ENCODE measurements around the gene BOLA1.
"Not testable (repeated sequence)": the region's sequence is repeated elsewhere in the genome, so short reads cannot be mapped to it uniquely, and the experiment has no call there.

The BOLA1 gene

DNA sequence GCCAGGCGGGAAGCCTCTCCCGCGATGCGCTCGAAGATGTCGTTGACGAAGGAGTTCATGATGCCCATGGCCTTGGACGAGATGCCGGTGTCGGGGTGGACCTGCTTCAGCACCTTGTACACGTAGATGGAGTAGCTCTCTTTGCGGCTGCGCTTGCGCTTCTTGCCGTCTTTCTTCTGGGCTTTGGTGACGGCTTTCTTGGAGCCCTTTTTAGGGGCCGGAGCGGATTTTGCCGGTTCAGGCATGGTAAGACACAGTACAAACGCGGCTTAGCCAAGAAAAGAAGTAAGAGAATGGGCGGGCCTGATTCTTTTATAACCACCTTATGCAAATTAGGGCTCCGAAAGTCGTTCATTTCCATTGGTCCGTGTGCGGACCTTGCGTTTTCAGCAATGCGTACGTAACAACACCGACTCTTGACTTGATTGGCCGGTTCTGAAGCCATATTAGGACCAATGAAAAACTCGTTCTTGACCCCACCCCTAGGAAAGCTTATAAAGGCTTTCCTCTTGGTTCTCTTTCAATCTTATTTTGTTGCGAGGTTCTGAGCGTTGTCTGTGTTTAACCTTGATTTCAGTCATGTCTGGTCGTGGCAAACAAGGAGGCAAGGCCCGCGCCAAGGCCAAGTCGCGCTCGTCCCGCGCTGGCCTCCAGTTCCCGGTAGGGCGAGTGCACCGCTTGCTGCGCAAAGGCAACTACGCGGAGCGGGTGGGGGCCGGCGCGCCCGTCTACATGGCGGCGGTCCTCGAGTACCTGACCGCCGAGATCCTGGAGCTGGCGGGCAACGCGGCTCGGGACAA is 12.8 kb upstream of the BOLA1 start (continued):
- 0 out of 2 replicates have a peak, but pooled peaks have one; percentile 13 for TF ChIP-seq ZNF777 (tag by site-specific recombination; IDR thresholded peaks at IDR 0.05; ENCODE audit: borderline replicate concordance)
- peak; percentile 78 for TF ChIP-seq ZBTB48 (tag by site-specific recombination; IDR thresholded peaks at IDR 0.05)
- TF ChIP-seq, protein P1, sequence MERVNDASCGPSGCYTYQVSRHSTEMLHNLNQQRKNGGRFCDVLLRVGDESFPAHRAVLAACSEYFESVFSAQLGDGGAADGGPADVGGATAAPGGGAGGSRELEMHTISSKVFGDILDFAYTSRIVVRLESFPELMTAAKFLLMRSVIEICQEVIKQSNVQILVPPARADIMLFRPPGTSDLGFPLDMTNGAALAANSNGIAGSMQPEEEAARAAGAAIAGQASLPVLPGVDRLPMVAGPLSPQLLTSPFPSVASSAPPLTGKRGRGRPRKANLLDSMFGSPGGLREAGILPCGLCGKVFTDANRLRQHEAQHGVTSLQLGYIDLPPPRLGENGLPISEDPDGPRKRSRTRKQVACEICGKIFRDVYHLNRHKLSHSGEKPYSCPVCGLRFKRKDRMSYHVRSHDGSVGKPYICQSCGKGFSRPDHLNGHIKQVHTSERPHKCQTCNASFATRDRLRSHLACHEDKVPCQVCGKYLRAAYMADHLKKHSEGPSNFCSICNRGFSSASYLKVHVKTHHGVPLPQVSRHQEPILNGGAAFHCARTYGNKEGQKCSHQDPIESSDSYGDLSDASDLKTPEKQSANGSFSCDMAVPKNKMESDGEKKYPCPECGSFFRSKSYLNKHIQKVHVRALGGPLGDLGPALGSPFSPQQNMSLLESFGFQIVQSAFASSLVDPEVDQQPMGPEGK (tag by site-specific recombination; IDR thresholded peaks at IDR 0.05), result peak; percentile 32; the same call in 1 of the 2 replicates
- TF ChIP-seq ZNF843 (tag by site-specific recombination; IDR thresholded peaks at IDR 0.05), result peak; percentile 29; the same call in 1 of the 2 replicates
- TF ChIP-seq ZNF140 (tag by site-specific recombination; IDR thresholded peaks at IDR 0.05), result no peak
- TF ChIP-seq, protein P2, sequence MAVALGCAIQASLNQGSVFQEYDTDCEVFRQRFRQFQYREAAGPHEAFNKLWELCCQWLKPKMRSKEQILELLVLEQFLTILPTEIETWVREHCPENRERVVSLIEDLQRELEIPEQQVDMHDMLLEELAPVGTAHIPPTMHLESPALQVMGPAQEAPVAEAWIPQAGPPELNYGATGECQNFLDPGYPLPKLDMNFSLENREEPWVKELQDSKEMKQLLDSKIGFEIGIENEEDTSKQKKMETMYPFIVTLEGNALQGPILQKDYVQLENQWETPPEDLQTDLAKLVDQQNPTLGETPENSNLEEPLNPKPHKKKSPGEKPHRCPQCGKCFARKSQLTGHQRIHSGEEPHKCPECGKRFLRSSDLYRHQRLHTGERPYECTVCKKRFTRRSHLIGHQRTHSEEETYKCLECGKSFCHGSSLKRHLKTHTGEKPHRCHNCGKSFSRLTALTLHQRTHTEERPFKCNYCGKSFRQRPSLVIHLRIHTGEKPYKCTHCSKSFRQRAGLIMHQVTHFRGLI (tag by site-specific recombination; IDR thresholded peaks at IDR 0.05), result peak; percentile 74
- TF ChIP-seq ZNF600 (tag by site-specific recombination; IDR thresholded peaks at IDR 0.05), result peak; percentile 37; the same call in 1 of the 2 replicates
- peak; percentile 89 for TF ChIP-seq ZNF394 (tag by site-specific recombination; IDR thresholded peaks at IDR 0.05; ENCODE audit: borderline replicate concordance)
- TF ChIP-seq, protein P3, sequence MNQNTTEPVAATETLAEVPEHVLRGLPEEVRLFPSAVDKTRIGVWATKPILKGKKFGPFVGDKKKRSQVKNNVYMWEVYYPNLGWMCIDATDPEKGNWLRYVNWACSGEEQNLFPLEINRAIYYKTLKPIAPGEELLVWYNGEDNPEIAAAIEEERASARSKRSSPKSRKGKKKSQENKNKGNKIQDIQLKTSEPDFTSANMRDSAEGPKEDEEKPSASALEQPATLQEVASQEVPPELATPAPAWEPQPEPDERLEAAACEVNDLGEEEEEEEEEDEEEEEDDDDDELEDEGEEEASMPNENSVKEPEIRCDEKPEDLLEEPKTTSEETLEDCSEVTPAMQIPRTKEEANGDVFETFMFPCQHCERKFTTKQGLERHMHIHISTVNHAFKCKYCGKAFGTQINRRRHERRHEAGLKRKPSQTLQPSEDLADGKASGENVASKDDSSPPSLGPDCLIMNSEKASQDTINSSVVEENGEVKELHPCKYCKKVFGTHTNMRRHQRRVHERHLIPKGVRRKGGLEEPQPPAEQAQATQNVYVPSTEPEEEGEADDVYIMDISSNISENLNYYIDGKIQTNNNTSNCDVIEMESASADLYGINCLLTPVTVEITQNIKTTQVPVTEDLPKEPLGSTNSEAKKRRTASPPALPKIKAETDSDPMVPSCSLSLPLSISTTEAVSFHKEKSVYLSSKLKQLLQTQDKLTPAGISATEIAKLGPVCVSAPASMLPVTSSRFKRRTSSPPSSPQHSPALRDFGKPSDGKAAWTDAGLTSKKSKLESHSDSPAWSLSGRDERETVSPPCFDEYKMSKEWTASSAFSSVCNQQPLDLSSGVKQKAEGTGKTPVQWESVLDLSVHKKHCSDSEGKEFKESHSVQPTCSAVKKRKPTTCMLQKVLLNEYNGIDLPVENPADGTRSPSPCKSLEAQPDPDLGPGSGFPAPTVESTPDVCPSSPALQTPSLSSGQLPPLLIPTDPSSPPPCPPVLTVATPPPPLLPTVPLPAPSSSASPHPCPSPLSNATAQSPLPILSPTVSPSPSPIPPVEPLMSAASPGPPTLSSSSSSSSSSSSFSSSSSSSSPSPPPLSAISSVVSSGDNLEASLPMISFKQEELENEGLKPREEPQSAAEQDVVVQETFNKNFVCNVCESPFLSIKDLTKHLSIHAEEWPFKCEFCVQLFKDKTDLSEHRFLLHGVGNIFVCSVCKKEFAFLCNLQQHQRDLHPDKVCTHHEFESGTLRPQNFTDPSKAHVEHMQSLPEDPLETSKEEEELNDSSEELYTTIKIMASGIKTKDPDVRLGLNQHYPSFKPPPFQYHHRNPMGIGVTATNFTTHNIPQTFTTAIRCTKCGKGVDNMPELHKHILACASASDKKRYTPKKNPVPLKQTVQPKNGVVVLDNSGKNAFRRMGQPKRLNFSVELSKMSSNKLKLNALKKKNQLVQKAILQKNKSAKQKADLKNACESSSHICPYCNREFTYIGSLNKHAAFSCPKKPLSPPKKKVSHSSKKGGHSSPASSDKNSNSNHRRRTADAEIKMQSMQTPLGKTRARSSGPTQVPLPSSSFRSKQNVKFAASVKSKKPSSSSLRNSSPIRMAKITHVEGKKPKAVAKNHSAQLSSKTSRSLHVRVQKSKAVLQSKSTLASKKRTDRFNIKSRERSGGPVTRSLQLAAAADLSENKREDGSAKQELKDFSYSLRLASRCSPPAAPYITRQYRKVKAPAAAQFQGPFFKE (tag by site-specific recombination; IDR thresholded peaks at IDR 0.05; ENCODE audit: borderline replicate concordance), result 0 out of 2 replicates have a peak, but pooled peaks have one; percentile 72
- TF ChIP-seq ZNF548 (tag by site-specific recombination; IDR thresholded peaks at IDR 0.05), result no peak

DNA sequence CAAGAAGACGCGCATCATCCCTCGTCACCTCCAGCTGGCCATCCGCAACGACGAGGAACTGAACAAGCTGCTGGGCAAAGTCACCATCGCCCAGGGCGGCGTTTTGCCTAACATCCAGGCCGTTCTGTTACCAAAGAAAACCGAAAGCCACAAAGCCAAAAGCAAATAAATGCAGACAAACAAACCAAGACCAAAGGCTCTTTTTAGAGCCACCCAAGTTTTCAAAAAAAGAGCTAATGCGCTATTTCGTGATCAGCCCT is 12.2 kb upstream of the BOLA1 start:
- CTCF ChIA-PET, result interaction anchor here (0.6 to 2.4 kb wide), 4 partner anchors 118 to 300 kb away, joined by 3 to 14 read pairs (median 4); no protein-coding TSS in a partner anchor
- Histone ChIP-seq H3K4me3 (ENCODE audit: low read depth, low read length) (peak overlapping the region; percentile 64), H3K27ac (ENCODE audit: extremely low read depth, low read depth, low read length) (peak overlapping the region; percentile 68)
- H3K4me1 ChIP-seq (ENCODE audit: control insufficient read depth, insufficient read depth, low read length); H3K9me3 ChIP-seq (ENCODE audit: control insufficient read depth, insufficient read depth, low read depth, low read length); H3K36me3 ChIP-seq (ENCODE audit: control insufficient read depth in 2 of 2, insufficient read depth in 1 of 2, low read length in 2 of 2): not testable (repeated sequence)
- POLR2A ChIA-PET, result interaction anchor here (0.6 to 4.0 kb wide), 25 partner anchors 10 to 1135 kb away, joined by 3 to 48 read pairs (median 6); partner anchors contain the start of genes APH1A, BOLA1, MTMR11 and OTUD7B
- TF ChIP-seq ZNF394 (tag by site-specific recombination; IDR thresholded peaks at IDR 0.05; ENCODE audit: borderline replicate concordance) (0 out of 2 replicates have a peak, but pooled peaks have one; percentile 2), ZNF610 (tag by site-specific recombination; IDR thresholded peaks at IDR 0.05; ENCODE audit: borderline replicate concordance) (0 out of 2 replicates have a peak, but pooled peaks have one; percentile 22), ZNF501 (tag by site-specific recombination; IDR thresholded peaks at IDR 0.05) (0 out of 2 replicates have a peak, but pooled peaks have one; percentile 2), ZNF837 (tag by site-specific recombination; IDR thresholded peaks at IDR 0.05) (0 out of 2 replicates have a peak, but pooled peaks have one; percentile 15), TRIM28 (IDR thresholded peaks at IDR 0.05; ENCODE audit: borderline replicate concordance, low read length) (0 out of 2 replicates have a peak, but pooled peaks have one; percentile 25), ZFP37 (tag by site-specific recombination; IDR thresholded peaks at IDR 0.05) (0 out of 2 replicates have a peak, but pooled peaks have one; percentile 48)
- TF ChIP-seq, protein P4, sequence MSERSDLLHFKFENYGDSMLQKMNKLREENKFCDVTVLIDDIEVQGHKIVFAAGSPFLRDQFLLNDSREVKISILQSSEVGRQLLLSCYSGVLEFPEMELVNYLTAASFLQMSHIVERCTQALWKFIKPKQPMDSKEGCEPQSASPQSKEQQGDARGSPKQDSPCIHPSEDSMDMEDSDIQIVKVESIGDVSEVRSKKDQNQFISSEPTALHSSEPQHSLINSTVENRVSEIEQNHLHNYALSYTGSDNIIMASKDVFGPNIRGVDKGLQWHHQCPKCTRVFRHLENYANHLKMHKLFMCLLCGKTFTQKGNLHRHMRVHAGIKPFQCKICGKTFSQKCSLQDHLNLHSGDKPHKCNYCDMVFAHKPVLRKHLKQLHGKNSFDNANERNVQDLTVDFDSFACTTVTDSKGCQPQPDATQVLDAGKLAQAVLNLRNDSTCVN (tag by site-specific recombination; optimal IDR thresholded peaks at IDR 0.05), result peak; percentile 39
- TF ChIP-seq, protein P3 (tag by site-specific recombination; IDR thresholded peaks at IDR 0.05; ENCODE audit: borderline replicate concordance), result 0 out of 2 replicates have a peak, but pooled peaks have one; percentile 18

Data from HEK293 (cell line).